SIG-M5 treated with dmso at 0.1 percent for 504 hours (cell line): Measurements from ENCODE around the gene SHFL.
A peak's percentile ranks its signal among the peaks of the same experiment; 100 is the strongest.

Experiments used
- DNase-seq: peaks from one replicate; lab custom pipeline; 2025; ENCODE audit not compliant: unreplicated experiment; lab: John Stamatoyannopoulos, UW

The SHFL gene

GRCh38 chr19:10126213-10126639 is 40.1 kb downstream of the SHFL start:
- peak; percentile 91 for DNase-seq

- no peak for DNase-seq
These were observed 46.8 kb downstream of the SHFL start for GRCh38 chr19:10132905-10133304.

GRCh38 chr19:10133596-10133995 is 47.5 kb downstream of the SHFL start:
- DNase-seq: no peak

GRCh38 chr19:10134040-10134439 is 47.9 kb downstream of the SHFL start:
- DNase-seq: no peak

GRCh38 chr19:10135551-10136334 is 49.6 kb downstream of the SHFL start:
- no peak for DNase-seq

- no peak for DNase-seq
These were observed 50.8 kb downstream of the SHFL start for GRCh38 chr19:10136936-10137335.

GRCh38 chr19:10137751-10138682 is 51.9 kb downstream of the SHFL start:
- no peak for DNase-seq

- DNase-seq: no peak
These were observed 53.0 kb downstream of the SHFL start for GRCh38 chr19:10138879-10139795.

GRCh38 chr19:10139952-10140351 is 53.8 kb downstream of the SHFL start:
- no peak for DNase-seq

GRCh38 chr19:10141479-10141878 is 55.4 kb downstream of the SHFL start:
- DNase-seq: no peak

GRCh38 chr19:10141973-10142372 is 55.9 kb downstream of the SHFL start:
- DNase-seq: no peak
